ENCODE measurements around the gene MAGEF1. TPM values are rescaled to one million over a fixed set of nuclear protein-coding genes. Genes with fewer than 3 reads are reported as not detected.

Gene MAGEF1
- total and polyA plus RNA-seq, 10 of the 15 experiments (the other 5 are each of a cell fraction or from before 2014, with no cell fraction given): 2.3 to 62.2 (median 27.1) TPM

DNA sequence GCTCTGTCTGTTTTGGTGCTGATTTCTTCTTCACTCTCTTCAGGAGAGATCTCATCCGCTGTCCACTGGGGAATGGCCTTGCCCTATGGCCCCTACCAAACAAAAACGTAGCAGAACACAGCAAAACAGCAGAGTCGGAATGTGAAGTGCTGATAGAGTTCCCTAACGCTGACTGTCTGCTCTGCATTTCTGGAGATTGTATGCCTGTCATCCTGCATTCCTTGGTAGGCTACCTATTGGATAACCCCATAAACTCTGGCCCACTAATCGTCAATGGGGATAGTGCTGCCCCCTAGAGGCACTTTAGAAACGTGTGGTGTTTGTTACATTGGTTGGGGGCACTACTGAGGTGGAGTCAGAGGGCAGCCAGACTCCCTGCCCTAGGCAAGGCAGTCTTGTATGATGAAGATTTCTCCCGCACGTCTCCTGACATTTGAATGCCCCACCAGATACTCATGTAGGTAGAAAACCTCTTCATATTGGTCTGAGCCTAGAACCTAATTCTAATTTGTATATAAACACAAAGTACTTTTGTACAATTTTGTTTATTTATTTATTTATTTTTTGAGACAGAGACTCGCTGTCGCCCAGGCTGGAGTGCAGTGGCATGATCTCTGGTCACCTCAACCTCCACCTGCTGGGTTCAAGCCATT is 15.6 kb upstream of the MAGEF1 start:
- H4K20me1 ChIP-seq (ENCODE audit: control insufficient read depth, insufficient read depth): no peaks in the 10 kb centered on the region
- no peak for FAIRE-seq
- H2AFZ ChIP-seq (ENCODE audit: control insufficient read depth, low read depth, low read length): no peak overlapping the region
- no peak for DNase-seq (ENCODE audit: low read depth, low spot score)
- no TSS peak for BruUV-seq (replicated peaks)
- intact Hi-C loops (cut with micrococcal nuclease; ENCODE audit: unreplicated experiment) (loop anchor here (1.0 to 2.0 kb wide), 2 partner anchors 49 to 166 kb away; partner anchors contain the start of gene EPHB3), in situ Hi-C loops (cut with MboI) (no loop called here)
- ChIA-PET POLR2A (no interaction called here), CTCF (interaction anchor here (0.6 to 2.2 kb wide), 19 partner anchors 8 to 1598 kb away, joined by 3 to 7 read pairs (median 3); partner anchors contain the start of gene MAGEF1), SMC1A (ENCODE audit: uncharacterized antibody, unreplicated experiment) (no interaction called here), RAD21 (ENCODE audit: unreplicated experiment) (interaction anchor here (0.6 to 1.4 kb wide), 4 partner anchors 15 to 166 kb away, joined by 3 to 7 read pairs (median 4); partner anchors contain the start of gene EPHB3)
- no peaks in the 10 kb centered on the region for H3K4me1 ChIP-seq (ENCODE audit: control insufficient read depth, insufficient read depth, low read length)
- no peaks in the 10 kb centered on the region; a peak in 2 of 4 replicates for H3K27me3 ChIP-seq (replicated peaks in 1 of 2; ENCODE audit: control insufficient read depth in 2 of 2, insufficient read depth in 2 of 2, low read length in 1 of 2)
- no peak overlapping the region for H3K27ac ChIP-seq (ENCODE audit: control insufficient read depth, insufficient read depth)
- TF ChIP-seq SMC3 (IDR thresholded peaks at IDR 0.05; ENCODE audit: borderline replicate concordance, low read length) (peak; percentile 44; the same call in 1 of the 2 replicates), RAD21 (IDR thresholded peaks at IDR 0.05; ENCODE audit: insufficient read depth, low read depth, low read length) (peak; percentile 59), CTCF (IDR thresholded peaks at IDR 0.05 in 2 of 3, conservative IDR thresholded peaks at IDR 0.05 in 1 of 3; ENCODE audit: control insufficient read depth in 2 of 3, extremely low read depth in 1 of 3, insufficient read depth in 1 of 3, low read depth in 3 of 3, low read length in 3 of 3) (peak; percentile 54 to 73 (median 56)), SUPT20H (IDR thresholded peaks at IDR 0.05; ENCODE audit: borderline replicate concordance, control insufficient read depth, low read depth, low read length) (no peak)
- H3K4me3 ChIP-seq: no peak overlapping the region
- H3K4me2 ChIP-seq (ENCODE audit: control insufficient read depth, insufficient read depth): no peak overlapping the region
- H3K9ac ChIP-seq (ENCODE audit: control insufficient read depth, insufficient read depth, low read length): no peak overlapping the region
- no peaks in the 10 kb centered on the region for H3K79me2 ChIP-seq (ENCODE audit: control insufficient read depth, insufficient read depth, low read length)
- ATAC-seq: peak; percentile 93
- WGBS (ENCODE audit: insufficient coverage, insufficient replicate concordance, low lambda C conversion rate, missing lambda C conversion rate): 36% methylated on average over 10 of the region's 10 CpGs
- H3K36me3 ChIP-seq (ENCODE audit: control insufficient read depth in 2 of 2, insufficient read depth in 2 of 2, low read length in 1 of 2): no peaks in the 10 kb centered on the region
- no peaks in the 10 kb centered on the region for H3K9me3 ChIP-seq (replicated peaks; ENCODE audit: control insufficient read depth, insufficient read depth, low read length)

Data from GM12878 (cell line).